Measurements from ENCODE around the gene ANO1. TPM values are rescaled to one million over a fixed set of nuclear protein-coding genes. Genes with fewer than 3 reads are reported as not detected.

ANO1 gene
- total and polyA plus RNA-seq, 4 donors, result 7.8 to 64.8 (median 32.2) TPM

- Histone ChIP-seq H3K27me3 (ENCODE audit: control insufficient read depth in 4 of 4, insufficient read depth in 4 of 4, low read length in 3 of 4) (no peaks in the 10 kb centered on the region), H3K9me3 (ENCODE audit: control insufficient read depth in 4 of 4, low read length in 3 of 4) (no peaks in the 10 kb centered on the region), H3K4me3 (ENCODE audit: low read depth in 1 of 3, low read length in 3 of 3) (no peak overlapping the region), H3K4me1 (ENCODE audit: control insufficient read depth in 4 of 4, insufficient read depth in 4 of 4, low read length in 3 of 4) (no peaks in the 10 kb centered on the region), H3K9ac (ENCODE audit: low read depth in 1 of 2, low read length in 2 of 2) (no peak overlapping the region), H3K27ac (ENCODE audit: low read depth in 1 of 2, low read length in 2 of 2) (no peak overlapping the region), H3K36me3 (ENCODE audit: control insufficient read depth in 4 of 4, insufficient read depth in 3 of 4, low read depth in 1 of 4, low read length in 3 of 4) (peaks cover 7 to 75% (median 26%) of the 10 kb centered on the region in 4 donors)
- 81% methylated on average over 8 of the region's 8 CpGs for WGBS
- DNase-seq (ENCODE audit: low spot score), result no peak
- TF ChIP-seq TAF1 (conservative IDR thresholded peaks at IDR 0.05) (no peak), EGR1 (IDR thresholded peaks at IDR 0.05; ENCODE audit: low read depth in 2 of 2) (no peak), GABPA (IDR thresholded peaks at IDR 0.05 in 1 of 2, conservative IDR thresholded peaks at IDR 0.05 in 1 of 2) (no peak), RAD21 (IDR thresholded peaks at IDR 0.05) (no peak), FOXA2 (IDR thresholded peaks at IDR 0.05) (no peak)
- TF ChIP-seq, protein P1, sequence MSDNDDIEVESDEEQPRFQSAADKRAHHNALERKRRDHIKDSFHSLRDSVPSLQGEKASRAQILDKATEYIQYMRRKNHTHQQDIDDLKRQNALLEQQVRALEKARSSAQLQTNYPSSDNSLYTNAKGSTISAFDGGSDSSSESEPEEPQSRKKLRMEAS (IDR thresholded peaks at IDR 0.05), result no peak
Observed at GRCh38 chr11:70169632-70170031, 91.5 kb downstream of the ANO1 start.

DNA sequence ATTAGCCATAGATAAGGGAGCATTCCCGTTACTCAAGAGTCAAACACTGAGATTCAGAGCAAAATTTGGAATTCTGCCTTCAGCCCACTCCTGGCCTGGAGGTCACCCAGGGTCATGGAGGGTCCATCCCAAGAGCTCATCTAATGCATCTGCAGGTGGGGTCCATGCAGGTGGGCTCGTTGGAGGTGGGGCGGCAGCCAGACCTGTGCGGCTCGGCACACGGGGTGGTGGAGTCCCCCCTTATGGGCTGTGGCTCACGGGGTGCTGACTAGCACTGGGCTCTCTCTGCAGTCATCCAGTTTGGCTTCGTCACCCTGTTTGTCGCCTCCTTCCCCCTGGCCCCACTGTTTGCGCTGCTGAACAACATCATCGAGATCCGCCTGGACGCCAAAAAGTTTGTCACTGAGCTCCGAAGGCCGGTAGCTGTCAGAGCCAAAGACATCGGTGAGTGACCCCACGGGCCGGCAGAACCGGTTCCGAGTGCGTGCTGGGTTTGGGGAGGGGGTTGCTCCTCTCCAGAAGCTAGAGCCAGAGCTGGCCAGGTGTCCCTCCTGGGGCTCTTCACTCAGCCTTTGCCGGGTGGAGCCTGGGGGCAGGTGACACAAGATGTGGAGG lies 92.6 kb downstream of the ANO1 start:
- Histone ChIP-seq H3K4me1 (ENCODE audit: control insufficient read depth in 4 of 4, insufficient read depth in 4 of 4, low read length in 3 of 4) (no peaks in the 10 kb centered on the region), H3K27ac (ENCODE audit: low read depth in 1 of 2, low read length in 2 of 2) (no peak overlapping the region), H3K4me3 (ENCODE audit: low read depth in 1 of 3, low read length in 3 of 3) (no peak overlapping the region), H3K9me3 (ENCODE audit: control insufficient read depth in 4 of 4, low read length in 3 of 4) (no peaks in the 10 kb centered on the region), H3K36me3 (ENCODE audit: control insufficient read depth in 4 of 4, insufficient read depth in 3 of 4, low read depth in 1 of 4, low read length in 3 of 4) (peaks cover 7 to 72% (median 29%) of the 10 kb centered on the region in 4 donors), H3K9ac (ENCODE audit: low read depth in 1 of 2, low read length in 2 of 2) (no peak overlapping the region), H3K27me3 (ENCODE audit: control insufficient read depth in 4 of 4, insufficient read depth in 4 of 4, low read length in 3 of 4) (no peaks in the 10 kb centered on the region)
- no peak for DNase-seq (ENCODE audit: low spot score)
- TF ChIP-seq, protein P1 (IDR thresholded peaks at IDR 0.05), result no peak
- TF ChIP-seq, protein P2, sequence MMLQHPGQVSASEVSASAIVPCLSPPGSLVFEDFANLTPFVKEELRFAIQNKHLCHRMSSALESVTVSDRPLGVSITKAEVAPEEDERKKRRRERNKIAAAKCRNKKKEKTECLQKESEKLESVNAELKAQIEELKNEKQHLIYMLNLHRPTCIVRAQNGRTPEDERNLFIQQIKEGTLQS (IDR thresholded peaks at IDR 0.05), result no peak
- TF ChIP-seq CTCF (IDR thresholded peaks at IDR 0.05; ENCODE audit: low read depth, low read length, missing input control), result no peak
- TF ChIP-seq HNF4A (conservative IDR thresholded peaks at IDR 0.05), result no peak
- no peak for TF ChIP-seq NR2F2 (IDR thresholded peaks at IDR 0.05)
- no peak for TF ChIP-seq FOXA1 (IDR thresholded peaks at IDR 0.05)
- WGBS, result 95% methylated on average over 22 of the region's 22 CpGs

- no peak for DNase-seq (ENCODE audit: low spot score)
- H3K9ac ChIP-seq (ENCODE audit: low read depth in 1 of 2, low read length in 2 of 2), result no peak overlapping the region
- 55% methylated on average over 4 of the region's 4 CpGs for WGBS
Observed at GRCh38 chr11:70173018-70173417, 94.9 kb downstream of the ANO1 start.

More at GRCh38 chr11:70173018-70173417, 94.9 kb downstream of the ANO1 start:
- no peak for TF ChIP-seq FOXA2 (IDR thresholded peaks at IDR 0.05)
- no peak for TF ChIP-seq HNF4A (conservative IDR thresholded peaks at IDR 0.05)
- TF ChIP-seq, protein P1 (IDR thresholded peaks at IDR 0.05), result no peak
- TF ChIP-seq GABPA (IDR thresholded peaks at IDR 0.05 in 1 of 2, conservative IDR thresholded peaks at IDR 0.05 in 1 of 2), result no peak
- TF ChIP-seq, protein P3, sequence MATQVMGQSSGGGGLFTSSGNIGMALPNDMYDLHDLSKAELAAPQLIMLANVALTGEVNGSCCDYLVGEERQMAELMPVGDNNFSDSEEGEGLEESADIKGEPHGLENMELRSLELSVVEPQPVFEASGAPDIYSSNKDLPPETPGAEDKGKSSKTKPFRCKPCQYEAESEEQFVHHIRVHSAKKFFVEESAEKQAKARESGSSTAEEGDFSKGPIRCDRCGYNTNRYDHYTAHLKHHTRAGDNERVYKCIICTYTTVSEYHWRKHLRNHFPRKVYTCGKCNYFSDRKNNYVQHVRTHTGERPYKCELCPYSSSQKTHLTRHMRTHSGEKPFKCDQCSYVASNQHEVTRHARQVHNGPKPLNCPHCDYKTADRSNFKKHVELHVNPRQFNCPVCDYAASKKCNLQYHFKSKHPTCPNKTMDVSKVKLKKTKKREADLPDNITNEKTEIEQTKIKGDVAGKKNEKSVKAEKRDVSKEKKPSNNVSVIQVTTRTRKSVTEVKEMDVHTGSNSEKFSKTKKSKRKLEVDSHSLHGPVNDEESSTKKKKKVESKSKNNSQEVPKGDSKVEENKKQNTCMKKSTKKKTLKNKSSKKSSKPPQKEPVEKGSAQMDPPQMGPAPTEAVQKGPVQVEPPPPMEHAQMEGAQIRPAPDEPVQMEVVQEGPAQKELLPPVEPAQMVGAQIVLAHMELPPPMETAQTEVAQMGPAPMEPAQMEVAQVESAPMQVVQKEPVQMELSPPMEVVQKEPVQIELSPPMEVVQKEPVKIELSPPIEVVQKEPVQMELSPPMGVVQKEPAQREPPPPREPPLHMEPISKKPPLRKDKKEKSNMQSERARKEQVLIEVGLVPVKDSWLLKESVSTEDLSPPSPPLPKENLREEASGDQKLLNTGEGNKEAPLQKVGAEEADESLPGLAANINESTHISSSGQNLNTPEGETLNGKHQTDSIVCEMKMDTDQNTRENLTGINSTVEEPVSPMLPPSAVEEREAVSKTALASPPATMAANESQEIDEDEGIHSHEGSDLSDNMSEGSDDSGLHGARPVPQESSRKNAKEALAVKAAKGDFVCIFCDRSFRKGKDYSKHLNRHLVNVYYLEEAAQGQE (IDR thresholded peaks at IDR 0.05), result no peak
- TF ChIP-seq TAF1 (conservative IDR thresholded peaks at IDR 0.05), result no peak
- no peak for TF ChIP-seq CTCF (IDR thresholded peaks at IDR 0.05; ENCODE audit: low read depth, low read length, missing input control)
- TF ChIP-seq HNF4G (IDR thresholded peaks at IDR 0.05), result no peak
- TF ChIP-seq, protein P2 (IDR thresholded peaks at IDR 0.05), result no peak
- no peak for TF ChIP-seq FOXA1 (IDR thresholded peaks at IDR 0.05)
- H3K4me3 ChIP-seq (ENCODE audit: low read depth in 1 of 3, low read length in 3 of 3), result no peak overlapping the region
- no peaks in the 10 kb centered on the region for H3K4me1 ChIP-seq (ENCODE audit: control insufficient read depth in 4 of 4, insufficient read depth in 4 of 4, low read length in 3 of 4)
- H3K36me3 ChIP-seq (ENCODE audit: control insufficient read depth in 4 of 4, insufficient read depth in 3 of 4, low read depth in 1 of 4, low read length in 3 of 4), result peaks cover 7 to 55% (median 20%) of the 10 kb centered on the region in 4 donors
- no peaks in the 10 kb centered on the region for H3K27me3 ChIP-seq (ENCODE audit: control insufficient read depth in 4 of 4, insufficient read depth in 4 of 4, low read length in 3 of 4)
- H3K9me3 ChIP-seq (ENCODE audit: control insufficient read depth in 4 of 4, low read length in 3 of 4), result no peaks in the 10 kb centered on the region
- H3K27ac ChIP-seq (ENCODE audit: low read depth in 1 of 2, low read length in 2 of 2), result no peak overlapping the region

Measured in liver (tissue), 9 donors.